Breast epithelium (tissue), 3 donors: ENCODE data around the gene RGS9. TPM values are rescaled to one million over a fixed set of nuclear protein-coding genes. Genes with fewer than 3 reads are reported as not detected.

Source experiments
- total RNA-seq, 3 donors: library from RNA; depleted of rRNA; stranded (reverse); fragments of >200 nt; gene quantifications; one replicate each; pipeline ENCODE4 v1.1.0, GENCODE V29; 2016

The RGS9 gene
- total RNA-seq, 3 donors from 2014 or later = 1.6 to 6.9 (median 5.0) TPM

Other genes with a start within 250 kb of the RGS9 start
- gene LRRC37A3, start 217.9 kb upstream of the RGS9 start, total RNA-seq = 10 to 100 TPM in 2 of 3 donors, 1 to 10 TPM in 1; 8.2 to 17.3 (median 14.7) TPM
- gene GNA13, start 80.6 kb upstream of the RGS9 start, total RNA-seq = 10 to 100 TPM; 42.9 to 74.6 (median 47.8) TPM